ENCODE results near the gene ACVR1B.

DNA sequence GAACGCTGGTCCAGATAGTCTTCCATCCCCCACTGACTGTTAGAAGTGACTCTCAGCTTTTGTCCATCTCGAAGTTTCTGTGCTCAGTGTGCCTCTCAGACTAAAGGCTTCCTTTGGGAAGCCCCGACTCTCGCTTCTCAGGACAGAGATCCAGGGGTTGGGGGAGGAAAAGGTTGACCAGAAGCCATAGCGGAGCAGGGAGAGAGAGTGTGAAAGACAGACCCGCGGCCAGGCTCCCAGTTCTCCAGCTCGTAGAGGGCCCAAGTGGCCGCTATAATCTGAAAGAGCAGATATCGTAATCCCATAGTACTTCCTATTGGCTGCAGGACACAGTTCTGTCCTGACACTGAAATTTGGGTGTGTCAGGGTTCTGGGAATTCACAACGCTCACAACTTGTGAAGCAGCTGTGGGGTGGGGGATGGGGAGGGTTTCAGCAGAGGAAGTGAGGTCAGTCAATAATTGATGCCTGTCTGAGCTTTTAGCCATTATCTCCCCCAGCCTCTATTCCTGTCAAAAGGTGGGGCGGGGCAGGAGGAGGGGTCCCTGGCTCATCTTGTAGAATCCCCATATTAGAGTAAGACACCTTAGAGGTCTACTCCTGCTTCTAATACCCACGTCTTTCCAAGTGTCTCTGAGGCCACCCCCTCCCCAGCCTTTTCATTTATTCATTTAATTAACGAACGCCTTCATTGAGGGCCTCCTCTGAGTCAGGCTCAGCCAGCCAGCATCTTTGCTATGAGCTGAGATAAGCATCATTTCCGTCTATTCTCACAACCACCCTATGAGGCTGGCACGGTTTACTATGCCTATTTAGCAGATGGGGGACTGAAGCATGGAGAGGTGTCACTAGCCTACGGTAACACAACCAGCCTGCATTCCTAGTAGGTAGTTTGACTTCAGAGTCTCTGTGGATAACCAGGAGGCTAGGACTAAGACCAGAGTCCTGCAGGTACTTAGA, 45.7 kb upstream of the ACVR1B start:
- TF ChIP-seq EZH2 (IDR thresholded peaks at IDR 0.05; ENCODE audit: borderline replicate concordance, insufficient read depth, low read depth, low read length, poor library complexity, severe bottlenecking): no peak
- TF ChIP-seq CTCF (IDR thresholded peaks at IDR 0.05): no peak

All from B cell (primary cell).